HG02798 (cell line): ENCODE data around the gene LPAR3.
"Not testable (repeated sequence)": the region's sequence is repeated elsewhere in the genome, so short reads cannot be mapped to it uniquely, and the experiment has no call there.

Experiments used
- ATAC-seq: cut with Tn5 transposase; IDR thresholded peaks from one replicate; pipeline ENCODE4 v1.9.1; 2021; ENCODE audit warnings: mild to moderate bottlenecking; ENCODE audit not compliant: unreplicated experiment, poor library complexity

The LPAR3 gene

DNA sequence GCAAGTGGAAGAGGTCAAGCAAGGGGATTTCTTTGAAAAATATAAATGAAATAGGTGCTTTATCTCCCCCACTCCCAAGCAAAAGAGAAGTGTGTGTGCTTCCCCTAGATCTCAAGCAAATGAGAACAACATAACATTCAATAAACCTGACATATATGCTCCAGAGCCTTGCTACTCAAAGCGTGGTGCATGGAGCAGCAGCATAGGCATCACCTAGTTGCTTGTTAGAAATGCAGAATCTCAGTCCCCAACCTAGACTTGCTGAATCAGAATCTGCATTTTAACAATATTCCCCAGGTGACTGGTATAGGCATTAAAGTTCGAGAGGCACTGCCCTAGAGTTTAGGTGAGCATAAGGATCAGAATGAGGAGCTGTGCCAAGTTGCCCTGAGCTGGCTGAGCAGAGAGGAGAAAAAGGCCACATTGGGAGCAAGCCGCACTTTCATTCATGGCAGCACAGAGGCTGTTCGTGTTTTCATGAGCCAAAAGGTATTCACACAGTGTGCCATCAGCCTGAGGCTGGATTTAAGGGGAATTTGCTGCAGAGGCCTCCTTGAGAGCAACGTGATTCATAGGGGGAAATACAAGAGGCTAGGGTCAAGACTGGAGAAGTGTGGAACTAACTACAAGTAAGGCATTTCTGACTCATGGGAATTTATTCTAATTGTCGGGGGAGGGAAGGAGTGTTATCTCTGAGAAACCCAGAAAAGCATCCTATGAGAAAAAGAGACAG lies 14.3 kb upstream of the LPAR3 start:
- no peak for ATAC-seq

DNA sequence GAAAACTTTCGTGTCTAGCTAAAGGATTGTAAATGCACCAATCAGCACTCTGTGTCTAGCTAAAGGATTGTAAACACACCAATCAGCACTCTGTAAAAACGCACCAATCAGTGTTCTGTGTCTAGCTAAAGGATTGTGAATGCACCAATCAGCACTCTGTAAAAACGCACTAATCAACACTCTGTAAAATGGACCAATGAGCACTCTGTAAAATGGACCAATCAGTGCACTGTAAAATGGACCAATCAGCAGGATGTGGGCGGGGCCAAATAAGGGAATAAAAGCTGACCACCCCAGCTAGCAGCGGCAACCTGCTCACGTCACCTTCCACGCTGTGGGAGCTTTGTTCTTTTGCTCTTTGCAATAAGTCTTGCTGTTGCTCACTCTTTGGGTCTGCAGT lies 9.7 kb upstream of the LPAR3 start:
- not testable (repeated sequence) for ATAC-seq

DNA sequence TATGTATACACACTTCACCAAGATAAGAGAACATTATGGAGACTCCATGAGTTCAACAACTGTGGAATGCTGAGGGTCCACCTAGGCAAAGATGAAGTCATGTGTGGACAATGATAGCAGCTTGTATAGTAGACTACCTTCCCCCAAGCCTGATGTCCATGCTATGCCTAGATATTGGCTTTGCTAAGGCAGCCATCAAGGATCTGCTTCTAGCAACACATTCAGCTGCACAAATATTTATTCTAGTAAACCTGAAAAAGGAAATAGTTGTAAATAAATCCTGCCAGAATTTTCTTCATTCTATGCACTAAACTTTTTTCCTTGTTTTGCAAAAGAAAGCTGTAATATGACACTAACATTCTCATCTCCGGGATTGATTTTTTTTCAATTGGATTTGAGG lies 7.0 kb upstream of the LPAR3 start:
- no peak for ATAC-seq

DNA sequence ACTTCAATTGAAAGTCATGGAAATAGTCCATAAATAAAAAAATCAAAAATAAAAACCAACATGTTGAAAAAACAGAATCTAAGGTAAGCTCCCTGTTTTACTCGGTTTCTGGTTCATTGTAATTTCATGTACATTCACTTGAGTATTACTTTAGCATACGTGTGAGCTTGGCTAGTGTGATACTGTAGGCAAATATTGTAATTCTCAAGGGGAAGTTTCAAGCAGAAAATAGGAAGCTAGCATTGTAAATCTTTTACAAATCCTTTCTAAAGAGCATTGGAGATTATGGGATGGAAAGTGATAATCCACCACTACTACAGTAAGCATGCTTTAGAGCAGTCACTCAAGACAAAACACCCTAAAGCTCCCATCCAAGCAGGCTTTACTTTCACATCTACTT lies 3.3 kb upstream of the LPAR3 start:
- no peak for ATAC-seq

DNA sequence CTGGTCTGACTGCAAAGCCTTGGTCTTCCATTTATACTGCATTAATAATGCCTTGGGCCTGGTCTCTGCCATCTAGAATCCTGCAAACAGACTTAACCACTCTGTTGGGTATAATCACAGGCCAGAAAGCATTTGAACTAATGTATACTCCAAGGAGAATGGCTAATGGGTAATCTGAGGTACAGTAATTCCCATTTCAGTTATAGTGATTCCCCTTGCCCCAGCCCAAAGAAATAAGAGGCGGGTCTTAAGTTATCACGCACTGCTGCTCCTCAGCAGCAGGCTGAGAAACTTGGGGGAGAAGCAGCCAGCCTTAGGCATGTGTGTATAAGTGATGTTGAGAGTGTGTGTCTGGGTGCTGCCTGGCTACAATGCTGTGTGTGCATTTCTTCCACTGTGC lies 2.4 kb downstream of the LPAR3 start:
- ATAC-seq: no peak

DNA sequence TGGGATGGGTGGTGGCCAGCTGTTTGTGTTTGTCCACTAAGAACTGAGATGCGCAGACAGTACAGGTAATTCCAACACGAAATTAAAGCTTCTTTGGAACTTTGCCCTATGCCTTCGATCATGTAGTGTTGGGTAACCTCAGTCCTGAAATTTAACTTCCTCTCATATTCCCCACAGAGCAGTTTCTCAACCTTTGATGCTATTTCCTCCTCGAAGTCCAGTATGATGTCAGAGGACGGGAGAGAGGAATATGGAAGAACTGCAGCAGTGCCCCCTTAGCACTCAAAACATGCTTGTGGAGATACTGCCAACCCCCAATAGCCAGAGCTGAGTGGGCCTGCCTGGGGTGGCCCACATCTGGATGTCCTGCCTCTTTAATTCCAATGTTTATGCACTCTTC lies 3.6 kb downstream of the LPAR3 start:
- ATAC-seq: no peak

DNA sequence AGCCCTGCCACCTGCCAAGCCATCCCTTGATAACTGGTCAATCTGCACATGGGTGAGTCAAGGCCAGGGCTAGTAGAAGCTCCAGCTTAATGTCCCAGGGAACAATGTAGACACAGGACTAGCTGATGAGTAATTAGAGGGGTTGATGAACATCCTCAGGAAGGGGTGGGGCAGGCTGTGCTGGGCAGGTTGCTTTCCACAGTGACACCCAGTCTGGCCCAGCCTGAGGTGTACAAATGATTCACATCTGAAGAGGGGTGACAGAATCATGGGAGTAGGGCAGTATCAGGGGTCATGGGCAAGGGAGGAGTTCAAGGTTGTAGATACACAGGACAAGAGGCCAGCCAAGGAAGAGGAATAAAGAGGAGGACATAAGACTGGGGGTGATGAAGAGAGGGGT lies 4.3 kb downstream of the LPAR3 start:
- no peak for ATAC-seq

DNA sequence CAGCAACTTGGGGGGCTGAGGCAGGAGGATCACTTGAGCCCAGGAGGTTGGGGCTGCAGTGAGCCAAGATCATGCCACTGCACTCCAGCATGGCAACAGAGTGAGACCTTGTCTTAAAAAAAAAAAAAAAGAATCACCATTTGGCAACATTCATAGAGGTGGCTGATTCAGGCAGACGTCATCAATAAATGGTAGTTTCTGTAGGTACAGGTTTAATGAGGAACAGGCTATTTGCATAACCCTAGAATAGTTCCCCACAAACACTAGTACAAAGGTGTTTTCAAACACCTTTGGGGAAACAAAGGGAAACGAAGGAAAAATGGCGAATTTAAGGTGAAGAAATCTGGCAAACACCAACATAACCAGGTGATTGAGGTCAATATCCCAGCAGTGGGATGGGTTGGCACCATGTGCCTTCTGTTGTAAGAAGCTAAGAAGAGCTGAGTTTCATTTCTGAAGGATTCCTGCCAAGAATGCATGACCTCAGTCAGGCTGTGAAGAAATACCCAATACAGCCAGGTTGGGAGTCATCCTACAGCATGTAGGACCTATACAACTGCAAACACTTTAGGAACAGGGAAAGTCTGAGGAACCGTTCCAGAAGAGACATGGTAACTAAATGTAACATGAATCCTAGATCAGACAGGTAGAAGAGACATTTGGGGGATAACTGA lies 5.6 kb downstream of the LPAR3 start:
- no peak for ATAC-seq

DNA sequence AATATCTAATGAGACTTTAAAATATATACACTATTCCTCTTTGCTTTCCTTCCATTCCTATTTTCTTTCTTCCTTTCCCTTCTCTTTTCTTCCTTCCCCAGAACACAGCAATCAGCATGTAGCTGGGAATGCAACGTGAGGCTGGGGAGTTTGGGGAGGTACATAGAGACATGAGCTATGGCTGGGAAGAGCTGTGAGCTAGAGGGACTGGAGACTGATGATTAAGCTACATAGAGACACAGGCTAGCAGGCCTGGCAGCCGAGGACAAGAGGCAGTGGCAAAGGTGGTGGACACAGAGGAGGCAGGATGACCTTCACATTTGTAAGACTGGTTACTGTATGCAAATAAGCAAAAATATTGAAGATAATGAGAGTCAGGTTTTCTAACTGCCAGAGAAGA lies 7.5 kb downstream of the LPAR3 start:
- ATAC-seq: no peak

DNA sequence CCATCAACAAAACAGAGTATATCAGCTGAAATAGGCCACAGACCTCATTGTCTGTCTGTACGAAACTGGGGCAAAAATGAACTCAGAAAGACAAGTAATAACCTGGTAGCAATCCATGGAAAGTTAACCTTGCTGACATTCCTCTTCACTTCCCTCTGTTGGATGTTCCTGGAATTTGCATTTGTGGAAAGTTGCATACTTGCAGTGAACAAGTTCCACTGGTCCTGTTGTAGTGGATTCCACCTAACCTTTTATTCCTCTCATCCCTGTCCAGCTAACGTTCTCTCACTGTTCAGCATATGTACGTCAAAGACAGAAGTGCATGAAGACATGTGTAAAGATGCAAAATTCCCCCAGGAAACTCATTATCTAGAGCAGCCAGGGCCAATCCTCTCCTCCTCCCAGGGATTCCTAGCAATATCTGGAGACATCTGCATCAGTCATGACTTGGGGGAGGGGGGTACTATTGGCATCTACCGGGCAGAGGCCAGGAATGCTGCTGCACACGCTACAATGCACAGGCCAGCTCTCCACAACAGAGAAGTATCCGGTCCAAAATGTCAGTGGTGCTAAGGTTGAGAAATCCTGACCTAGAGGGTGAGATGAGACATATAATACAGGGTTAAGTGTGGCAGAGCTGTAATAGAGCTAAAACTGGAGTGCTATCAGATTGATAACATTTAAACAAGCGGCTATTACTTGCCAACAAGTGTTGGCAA lies 8.2 kb downstream of the LPAR3 start:
- ATAC-seq: no peak

DNA sequence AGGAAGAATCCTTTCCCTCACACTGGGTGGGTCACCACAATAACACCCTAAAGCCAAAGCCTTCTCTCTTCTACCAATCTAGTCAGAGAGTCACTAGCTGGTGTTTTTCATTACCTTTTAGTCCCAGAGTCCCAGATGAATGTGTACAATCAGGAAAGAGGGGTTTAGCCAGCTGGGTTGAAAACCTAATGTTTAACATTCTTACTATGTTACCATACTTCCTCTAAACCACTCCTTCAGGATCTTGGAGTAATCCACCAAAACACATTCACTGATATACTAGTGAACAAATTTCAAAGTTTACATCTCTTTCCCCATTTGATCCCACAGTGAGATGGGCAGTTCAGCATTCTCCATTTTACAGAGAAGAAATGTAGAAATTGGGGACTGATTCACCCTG lies 9.7 kb downstream of the LPAR3 start:
- ATAC-seq: no peak

DNA sequence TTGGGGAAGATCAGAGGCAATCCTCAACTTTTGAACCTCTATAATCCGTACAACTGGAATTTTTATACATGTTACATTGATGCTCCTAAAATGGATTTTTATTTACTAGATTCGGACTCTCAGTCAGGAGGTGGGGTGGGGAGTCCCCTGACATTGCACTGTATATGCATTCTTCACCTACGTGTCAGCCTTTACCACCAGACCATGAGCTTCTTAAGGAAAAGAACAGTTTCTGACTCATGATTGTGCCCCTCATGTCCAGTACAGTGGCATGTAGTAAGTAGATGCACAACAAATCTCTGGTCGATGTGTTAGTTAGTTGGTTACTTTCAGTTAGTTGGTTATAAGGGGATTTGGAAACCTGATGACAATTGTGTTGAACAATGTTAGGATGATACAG lies 15.4 kb downstream of the LPAR3 start:
- no peak for ATAC-seq

DNA sequence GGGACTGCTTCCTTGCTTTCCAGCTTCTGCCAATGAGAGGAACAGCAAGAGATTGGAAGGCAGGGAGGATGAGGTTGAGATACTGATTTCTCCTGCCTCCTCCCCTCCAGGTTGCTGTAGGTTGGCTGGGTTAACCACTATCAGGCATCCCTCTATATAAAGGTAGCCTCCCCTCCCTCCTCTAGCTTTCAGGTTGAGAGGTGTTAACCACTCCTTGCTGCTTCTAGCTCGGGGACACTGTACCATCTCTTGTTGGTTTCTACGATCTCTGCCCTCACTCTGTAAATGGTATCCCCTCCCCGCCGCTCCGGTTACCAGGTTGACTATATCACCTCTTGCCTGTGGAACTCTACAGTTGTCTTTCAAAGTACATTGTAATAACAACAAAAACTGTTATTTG lies 16.7 kb downstream of the LPAR3 start:
- no peak for ATAC-seq

DNA sequence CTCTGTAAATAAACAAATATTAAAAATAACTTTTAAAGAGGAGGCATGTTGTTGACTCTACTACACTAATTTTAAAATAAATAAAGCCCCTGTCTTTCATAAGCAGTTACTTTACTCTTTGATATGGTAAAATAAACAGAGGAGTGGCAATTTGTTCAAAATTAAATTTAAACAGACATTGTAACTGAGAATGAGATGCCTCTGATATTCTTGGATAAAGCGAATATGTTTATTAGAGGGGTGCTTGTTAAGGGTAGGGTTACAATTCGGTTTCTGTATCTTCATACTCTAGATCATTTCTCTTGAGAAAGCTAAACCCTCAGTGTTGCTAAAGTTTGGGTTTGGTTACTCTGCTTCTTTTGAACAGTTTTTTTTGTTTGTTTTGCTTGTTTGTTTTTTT lies 19.6 kb downstream of the LPAR3 start:
- no peak for ATAC-seq

DNA sequence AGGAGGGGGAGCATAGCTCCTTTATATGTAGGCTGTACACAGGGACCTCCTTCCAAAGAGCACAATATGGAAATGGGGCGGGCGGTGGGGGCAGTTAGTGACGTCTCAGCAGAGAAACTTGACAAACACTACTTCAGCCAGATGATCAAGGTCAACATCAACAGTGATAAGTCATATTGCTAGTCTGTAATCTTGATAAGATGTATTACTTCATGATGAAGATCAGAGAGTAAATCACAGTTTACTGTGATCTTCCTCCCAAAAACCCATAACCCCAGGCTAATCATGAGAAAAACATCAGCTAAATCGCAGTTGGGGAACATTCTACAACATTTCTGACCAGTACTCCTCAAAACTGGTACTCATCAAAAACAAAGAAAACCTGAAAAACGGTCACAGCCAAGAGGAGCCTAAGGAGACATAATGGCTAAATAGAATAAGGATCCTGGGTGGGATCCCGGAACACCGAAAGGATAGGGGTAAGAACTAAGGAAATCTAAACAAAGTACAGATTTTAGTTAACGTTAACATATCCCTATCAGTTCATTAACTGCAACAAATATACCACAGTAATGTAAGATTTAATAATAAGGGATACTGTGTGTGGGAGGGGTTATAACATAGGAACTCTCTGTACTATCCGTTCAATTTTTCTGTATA lies 20.2 kb downstream of the LPAR3 start:
- no peak for ATAC-seq

DNA sequence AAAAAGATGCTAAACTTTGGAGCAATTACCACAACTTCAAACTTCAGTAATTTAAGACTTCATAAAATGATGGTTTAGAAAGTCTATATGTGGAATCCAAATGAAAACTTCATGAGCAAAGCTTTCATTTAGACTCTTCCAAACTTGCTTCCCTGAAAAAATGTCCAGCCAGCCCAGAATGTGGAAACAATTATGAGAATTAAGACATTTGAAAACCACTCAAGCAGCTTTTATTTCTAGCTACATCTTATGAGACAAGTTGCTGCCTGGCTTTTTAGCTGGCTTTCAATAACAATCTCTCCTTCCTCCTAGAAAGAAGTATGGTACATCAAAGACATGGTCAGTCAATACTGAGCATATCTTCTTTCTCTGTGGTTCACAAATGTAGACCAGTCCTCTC lies 21.8 kb downstream of the LPAR3 start:
- no peak for ATAC-seq

DNA sequence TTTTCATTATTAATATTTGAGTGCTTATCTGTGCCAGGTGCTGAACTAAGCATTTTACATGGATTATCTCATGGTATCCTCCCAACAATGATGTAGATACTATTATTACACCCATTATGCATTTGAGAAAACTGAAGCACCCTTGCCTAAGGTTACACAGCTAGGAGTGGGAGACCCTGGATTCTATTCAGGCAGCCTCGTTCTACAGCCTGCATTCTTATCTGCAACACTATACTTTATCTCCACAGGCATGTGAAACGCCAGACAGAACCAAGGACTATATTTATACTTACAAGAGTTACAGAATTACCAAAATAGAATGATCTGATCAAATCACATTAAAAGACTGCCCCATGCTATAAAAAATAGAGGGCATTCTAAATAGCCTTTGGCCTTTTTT lies 22.4 kb downstream of the LPAR3 start:
- no peak for ATAC-seq

DNA sequence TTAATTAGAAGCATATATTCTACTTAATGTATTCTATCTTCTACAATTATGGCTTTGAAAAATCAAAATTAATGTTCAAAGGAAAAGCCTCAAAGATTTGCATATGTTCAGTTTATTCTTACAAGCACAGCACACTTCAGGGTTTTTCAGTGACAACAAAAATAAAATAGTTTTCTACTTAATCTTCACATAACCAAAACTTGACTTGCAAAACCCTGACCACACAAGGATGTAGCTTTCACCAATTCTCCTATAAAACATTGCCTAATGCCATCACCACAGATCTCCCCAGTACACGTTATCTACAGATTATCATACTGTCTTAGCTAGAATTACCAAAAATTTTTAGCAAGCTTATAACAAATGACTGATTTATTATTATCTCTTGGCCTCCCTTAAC lies 23.3 kb downstream of the LPAR3 start:
- no peak for ATAC-seq

DNA sequence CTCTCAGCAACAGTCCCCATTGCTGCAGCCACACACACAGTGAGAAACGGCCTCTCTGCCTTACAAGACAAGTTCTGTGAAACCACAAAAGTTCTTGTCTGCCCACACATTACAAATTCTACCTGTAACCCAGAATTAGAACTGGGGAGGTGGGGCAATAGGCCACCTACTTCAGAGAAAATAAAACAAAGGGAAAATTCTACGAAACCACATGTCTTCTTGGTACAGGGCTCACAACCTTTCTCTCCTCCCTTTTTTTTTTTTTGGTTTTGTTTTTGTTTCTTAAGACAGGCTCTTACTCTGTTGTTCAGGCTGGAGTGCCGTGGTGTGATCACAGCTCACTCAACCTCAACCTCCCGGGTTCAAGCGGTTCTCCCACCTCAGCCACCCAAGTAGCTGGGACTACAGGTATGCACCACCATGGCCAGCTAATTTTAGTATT lies 30.2 kb downstream of the LPAR3 start:
- ATAC-seq: peak; percentile 92

DNA sequence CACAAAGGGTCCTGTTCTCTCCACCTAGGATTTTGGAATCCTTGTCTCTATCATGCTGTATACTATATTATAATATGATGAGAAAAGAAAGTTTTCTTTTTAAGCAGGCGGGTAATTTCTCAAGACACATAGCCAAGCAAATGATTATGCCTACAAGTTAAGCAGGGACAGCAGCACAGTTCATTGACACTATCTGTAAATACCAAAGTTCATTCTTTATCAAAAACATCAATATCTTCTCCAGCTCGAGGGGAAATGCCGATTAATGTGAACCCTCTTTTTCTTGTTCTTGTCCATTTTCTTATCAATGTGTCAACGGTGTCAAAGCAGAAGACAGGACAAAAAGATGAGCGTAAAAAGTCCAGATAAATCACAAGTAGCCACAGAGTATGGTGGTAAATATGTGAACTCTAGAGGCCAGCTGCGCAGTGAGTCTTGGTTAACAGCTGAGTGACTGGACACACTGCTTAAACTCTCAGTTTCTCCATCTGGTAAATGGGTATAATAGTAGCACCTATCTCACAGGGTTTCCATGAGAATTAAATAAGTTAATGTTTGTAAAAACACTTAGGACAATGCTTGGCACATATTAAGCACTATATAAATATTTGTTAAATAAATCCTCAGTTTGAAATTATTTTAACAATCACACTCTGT lies 30.9 kb downstream of the LPAR3 start:
- no peak for ATAC-seq

DNA sequence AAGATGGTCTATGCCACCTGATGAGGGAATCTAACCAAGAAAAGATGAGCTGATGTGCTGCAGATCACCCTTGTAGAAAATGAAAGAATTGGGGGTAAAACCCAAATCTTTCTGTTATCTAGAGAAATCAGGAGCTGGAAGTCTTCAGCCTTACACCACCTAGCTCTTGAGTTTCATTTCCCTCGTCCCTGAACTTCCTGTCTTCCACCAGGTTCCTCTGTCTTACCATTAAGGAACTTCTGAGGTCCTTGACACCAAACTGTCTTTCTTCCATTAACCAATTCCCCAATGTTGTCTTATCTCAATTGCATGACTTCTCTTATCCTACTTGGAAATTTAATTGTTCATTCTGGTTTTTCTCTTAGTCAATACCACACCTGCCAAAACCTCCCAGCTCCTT lies 31.5 kb downstream of the LPAR3 start:
- no peak for ATAC-seq
